Measurements from ENCODE around the gene UBAC2.

Gene UBAC2

DNA sequence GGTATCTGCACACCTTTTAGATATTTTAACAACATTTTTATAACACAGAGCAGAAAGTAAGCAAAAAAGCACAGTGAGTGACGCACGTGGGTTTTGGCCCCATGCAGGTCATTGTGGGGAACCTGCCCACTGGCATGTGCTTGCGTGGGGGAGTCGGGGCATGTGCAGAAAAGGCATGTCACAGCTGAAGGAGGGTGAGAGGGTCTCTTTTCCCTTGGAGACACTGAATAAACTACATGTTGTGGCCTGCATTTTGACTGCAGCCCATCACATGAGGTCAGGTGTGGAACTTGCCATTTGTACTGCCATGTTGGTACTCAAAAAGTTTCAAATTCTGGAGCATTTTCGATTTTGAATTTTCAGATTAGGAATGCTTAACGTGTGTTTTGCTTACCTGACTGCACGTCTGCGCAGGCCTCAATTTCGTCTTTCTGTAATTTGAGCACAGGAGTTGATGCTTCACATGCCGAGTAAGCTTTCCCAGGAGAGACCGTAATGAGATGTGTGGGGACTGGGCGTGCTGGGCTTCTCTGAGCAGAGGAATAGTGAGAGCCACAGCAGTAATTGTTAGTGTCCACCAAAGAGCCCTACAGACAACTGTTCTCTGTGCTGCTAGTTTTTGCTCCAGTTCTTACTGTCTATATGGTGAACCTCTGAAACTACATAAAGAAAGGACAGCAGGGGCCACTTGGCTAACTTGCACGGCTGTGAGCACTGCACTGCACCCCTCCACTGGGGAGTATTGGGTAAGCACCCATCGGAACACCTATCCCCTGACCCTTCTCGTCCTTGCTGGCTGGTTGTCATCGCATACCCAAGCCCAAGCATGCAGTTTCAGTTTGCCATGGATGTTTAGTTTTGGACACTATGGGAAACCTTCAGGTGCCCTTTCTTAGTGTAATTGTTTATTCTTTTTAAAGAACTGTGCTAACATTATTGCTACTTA, 179.5 kb downstream of the UBAC2 start:
- no peak overlapping the region for H3K4me3 ChIP-seq (ENCODE audit: low read depth, low read length)
- no peak for DNase-seq
- in situ Hi-C loops (cut with HindIII; ENCODE audit: low pct_ligation_motif_present, low sequenced_read_pairs) = no loop called here
- no peaks in the 10 kb centered on the region for H3K36me3 ChIP-seq (replicated peaks)
- TF ChIP-seq, protein P1, sequence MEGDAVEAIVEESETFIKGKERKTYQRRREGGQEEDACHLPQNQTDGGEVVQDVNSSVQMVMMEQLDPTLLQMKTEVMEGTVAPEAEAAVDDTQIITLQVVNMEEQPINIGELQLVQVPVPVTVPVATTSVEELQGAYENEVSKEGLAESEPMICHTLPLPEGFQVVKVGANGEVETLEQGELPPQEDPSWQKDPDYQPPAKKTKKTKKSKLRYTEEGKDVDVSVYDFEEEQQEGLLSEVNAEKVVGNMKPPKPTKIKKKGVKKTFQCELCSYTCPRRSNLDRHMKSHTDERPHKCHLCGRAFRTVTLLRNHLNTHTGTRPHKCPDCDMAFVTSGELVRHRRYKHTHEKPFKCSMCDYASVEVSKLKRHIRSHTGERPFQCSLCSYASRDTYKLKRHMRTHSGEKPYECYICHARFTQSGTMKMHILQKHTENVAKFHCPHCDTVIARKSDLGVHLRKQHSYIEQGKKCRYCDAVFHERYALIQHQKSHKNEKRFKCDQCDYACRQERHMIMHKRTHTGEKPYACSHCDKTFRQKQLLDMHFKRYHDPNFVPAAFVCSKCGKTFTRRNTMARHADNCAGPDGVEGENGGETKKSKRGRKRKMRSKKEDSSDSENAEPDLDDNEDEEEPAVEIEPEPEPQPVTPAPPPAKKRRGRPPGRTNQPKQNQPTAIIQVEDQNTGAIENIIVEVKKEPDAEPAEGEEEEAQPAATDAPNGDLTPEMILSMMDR (IDR thresholded peaks at IDR 0.05; ENCODE audit: low read depth, low read length, missing control alignments) = no peak
- no peak overlapping the region for H3K27ac ChIP-seq
- H3K27me3 ChIP-seq (replicated peaks) = no peaks in the 10 kb centered on the region

DNA sequence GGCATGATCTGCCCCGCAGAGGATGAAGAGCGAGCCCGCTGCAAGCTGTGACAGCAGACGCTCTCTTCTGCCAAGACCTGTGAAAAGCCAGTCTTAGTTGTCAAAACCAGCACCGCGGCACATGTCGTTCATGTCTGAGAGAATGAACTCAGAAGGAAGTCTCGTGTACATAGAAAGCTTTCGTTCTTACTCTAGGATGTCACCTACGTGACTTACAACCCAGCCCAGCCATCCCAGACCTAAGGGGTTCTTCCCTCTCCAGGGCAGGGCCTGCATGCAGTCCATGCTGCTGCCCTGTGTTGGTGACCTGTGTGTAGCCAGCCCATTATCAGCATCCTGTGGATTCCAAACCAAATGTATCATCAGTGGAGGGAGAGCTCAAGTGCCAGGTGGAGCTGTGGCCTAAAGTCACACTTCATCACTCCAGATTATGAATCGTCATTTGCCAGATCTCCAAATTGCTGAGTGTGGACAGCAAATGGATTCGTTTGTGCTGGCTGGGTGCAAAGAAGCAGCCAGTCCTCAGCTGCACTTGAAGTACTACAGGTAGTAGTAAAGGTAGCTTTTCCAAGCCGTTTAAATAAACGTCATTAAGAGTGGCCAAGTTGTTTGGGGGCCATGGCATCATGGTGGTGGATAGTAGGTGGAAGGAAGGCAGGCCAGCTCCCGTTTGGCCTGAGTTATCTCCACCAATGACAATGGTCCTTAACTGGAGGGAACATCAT, 180.4 kb downstream of the UBAC2 start:
- H3K4me3 ChIP-seq (ENCODE audit: low read depth, low read length) = no peak overlapping the region
- no peak overlapping the region for H3K27ac ChIP-seq

DNA sequence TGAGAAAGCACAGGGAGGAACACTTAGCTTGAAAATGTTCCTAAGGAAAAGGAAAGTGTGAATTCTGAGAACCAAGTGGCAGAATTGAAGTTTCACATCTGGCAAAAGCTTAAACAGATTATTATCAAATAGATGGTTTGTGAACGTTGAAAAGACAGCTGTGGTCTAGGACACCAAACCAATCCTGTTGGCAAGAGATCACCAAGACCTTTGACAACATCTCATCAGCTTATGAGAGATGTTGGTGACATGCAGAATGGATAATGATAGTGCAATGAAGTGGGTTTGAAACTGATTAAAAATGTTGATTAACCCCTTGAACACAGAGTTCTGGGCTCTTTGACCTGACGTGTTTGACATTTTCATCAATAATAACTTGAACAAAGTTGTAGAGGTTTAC, 181.1 kb downstream of the UBAC2 start:
- in situ Hi-C loops (cut with HindIII; ENCODE audit: low pct_ligation_motif_present, low sequenced_read_pairs) = no loop called here
- Histone ChIP-seq H3K4me3 (ENCODE audit: low read depth, low read length) (no peak overlapping the region), H3K27ac (no peak overlapping the region), H3K27me3 (replicated peaks) (no peaks in the 10 kb centered on the region), H3K36me3 (replicated peaks) (no peaks in the 10 kb centered on the region)
- TF ChIP-seq, protein P1 (IDR thresholded peaks at IDR 0.05; ENCODE audit: low read depth, low read length, missing control alignments) = no peak
- DNase-seq = no peak

More for the DNA sequence above, 180.4 kb downstream of the UBAC2 start:
- DNase-seq = no peak
- TF ChIP-seq, protein P1 (IDR thresholded peaks at IDR 0.05; ENCODE audit: low read depth, low read length, missing control alignments) = no peak
- Histone ChIP-seq H3K36me3 (replicated peaks) (no peaks in the 10 kb centered on the region), H3K27me3 (replicated peaks) (no peaks in the 10 kb centered on the region)
- in situ Hi-C loops (cut with HindIII; ENCODE audit: low pct_ligation_motif_present, low sequenced_read_pairs) = no loop called here

DNA sequence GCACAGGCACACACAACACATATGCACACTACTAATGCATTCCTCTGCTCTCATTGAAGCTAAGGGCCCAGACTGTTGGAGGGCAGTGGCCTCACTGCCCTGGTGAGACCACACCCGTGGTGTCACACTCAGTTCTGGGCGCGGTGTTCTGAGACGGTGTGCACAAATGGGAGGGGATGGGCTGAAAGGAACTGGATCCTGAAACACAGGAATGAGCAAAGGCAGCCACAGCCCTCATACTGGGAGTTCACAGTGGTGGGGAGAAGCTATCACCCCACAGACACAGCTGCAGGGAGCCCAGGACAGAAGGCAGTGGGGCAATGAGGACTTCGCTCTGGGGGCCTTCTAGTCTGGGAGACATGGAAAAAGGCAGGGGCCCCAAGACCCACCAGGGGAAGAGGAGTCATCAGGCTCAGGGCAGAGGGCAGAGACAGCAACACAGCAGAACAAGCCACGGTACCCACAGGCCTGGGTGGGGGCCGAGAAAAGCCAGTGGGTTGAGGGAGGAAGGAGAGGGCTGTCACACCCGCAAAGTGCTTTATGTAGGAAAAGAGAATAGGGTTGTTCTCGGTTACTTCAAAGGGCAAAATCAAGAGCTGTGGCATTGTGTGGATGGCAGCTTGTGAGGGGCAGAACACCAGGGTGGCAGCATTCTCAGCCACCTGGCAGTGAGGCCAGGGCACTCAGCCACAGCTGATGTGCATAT, 181.9 kb downstream of the UBAC2 start:
- Histone ChIP-seq H3K36me3 (replicated peaks) (no peaks in the 10 kb centered on the region), H3K4me3 (ENCODE audit: low read depth, low read length) (no peak overlapping the region), H3K27me3 (replicated peaks) (no peaks in the 10 kb centered on the region), H3K27ac (no peak overlapping the region)
- no peak for DNase-seq
- TF ChIP-seq, protein P1 (IDR thresholded peaks at IDR 0.05; ENCODE audit: low read depth, low read length, missing control alignments) = no peak
- in situ Hi-C loops (cut with HindIII; ENCODE audit: low pct_ligation_motif_present, low sequenced_read_pairs) = no loop called here

DNA sequence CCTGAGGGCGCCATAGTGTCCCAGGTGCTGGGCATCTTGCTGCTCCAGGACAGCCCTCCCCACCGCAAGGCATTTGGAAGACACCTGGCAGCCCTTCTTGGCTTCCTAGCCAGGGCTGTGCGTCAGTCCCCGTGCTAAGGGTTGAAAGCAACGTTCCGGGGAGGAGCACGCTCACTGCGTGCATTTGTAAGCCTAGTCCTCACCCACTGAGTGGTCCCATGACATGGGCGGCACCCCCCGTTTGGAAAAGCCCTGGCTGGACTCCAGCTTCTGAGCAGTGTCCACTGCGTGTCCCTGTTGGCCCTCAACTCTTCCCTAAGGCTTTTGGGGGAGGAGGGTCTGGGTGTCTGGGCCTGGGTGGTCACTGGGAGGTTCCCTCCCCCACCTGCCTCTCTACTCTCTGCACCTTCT, 182.9 kb downstream of the UBAC2 start:
- Histone ChIP-seq H3K27me3 (replicated peaks) (no peaks in the 10 kb centered on the region), H3K27ac (no peak overlapping the region), H3K4me3 (ENCODE audit: low read depth, low read length) (no peak overlapping the region), H3K36me3 (replicated peaks) (no peaks in the 10 kb centered on the region)
- no peak for DNase-seq
- TF ChIP-seq, protein P1 (IDR thresholded peaks at IDR 0.05; ENCODE audit: low read depth, low read length, missing control alignments) = no peak
- in situ Hi-C loops (cut with HindIII; ENCODE audit: low pct_ligation_motif_present, low sequenced_read_pairs) = no loop called here
